Measurements from ENCODE around the gene ADAP1.

- TF ChIP-seq CTCF (IDR thresholded peaks at IDR 0.05) (no peak), POLR2A (IDR thresholded peaks at IDR 0.05) (no peak)
These were observed 9.3 kb downstream of the ADAP1 start for GRCh38 chr7:945147-945555.

Measured in adrenal gland (tissue), 5 donors.